Liver (tissue), 9 donors: ENCODE data around the gene OSCAR. TPM values are rescaled to one million over a fixed set of nuclear protein-coding genes. Genes with fewer than 3 reads are reported as not detected.

Source experiments
- DNase-seq: peaks from one replicate; pipeline ENCODE4 v3.0.0-alpha.2; 2017; ENCODE audit warnings: low spot score
- H3K27ac ChIP-seq, 2 donors: one replicate each; pipeline ENCODE4 v1.7.0; 2013; ENCODE audit warnings: inconsistent platforms in 2 of 2, low read length in 2 of 2, control low read depth in 1 of 2, low read depth in 1 of 2, mild to moderate bottlenecking in 1 of 2
- H3K27me3 ChIP-seq, 4 donors: one replicate each; pipeline versions ENCODE4 v1.6.1 to v1.7.0; 2013; ENCODE audit warnings: low read length in 3 of 4, inconsistent platforms in 1 of 4, mild to moderate bottlenecking in 1 of 4, moderate library complexity in 1 of 4; ENCODE audit not compliant: control insufficient read depth in 4 of 4, insufficient read depth in 4 of 4
- H3K36me3 ChIP-seq, 4 donors: one replicate each; pipeline versions ENCODE4 v1.6.1 to v1.7.0; 2013; ENCODE audit warnings: low read length in 3 of 4, mild to moderate bottlenecking in 3 of 4, low read depth in 1 of 4, moderate library complexity in 1 of 4; ENCODE audit not compliant: control insufficient read depth in 4 of 4, insufficient read depth in 3 of 4
- H3K4me1 ChIP-seq, 4 donors: one replicate each; pipeline versions ENCODE4 v1.6.1 to v1.7.0; 2013; ENCODE audit warnings: low read length in 3 of 4, mild to moderate bottlenecking in 3 of 4, moderate library complexity in 1 of 4; ENCODE audit not compliant: control insufficient read depth in 4 of 4, insufficient read depth in 4 of 4
- H3K4me3 ChIP-seq, 3 donors: one replicate each; pipeline versions ENCODE4 v1.6.1 to v1.7.0; 2013; ENCODE audit warnings: low read length in 3 of 3, control low read depth in 1 of 3, low read depth in 1 of 3, mild to moderate bottlenecking in 1 of 3
- H3K9ac ChIP-seq, 2 donors: one replicate each; pipeline ENCODE4 v1.7.0; 2013; ENCODE audit warnings: low read length in 2 of 2, mild to moderate bottlenecking in 2 of 2, moderate library complexity in 2 of 2, control low read depth in 1 of 2, low read depth in 1 of 2
- H3K9me3 ChIP-seq, 4 donors: one replicate each; pipeline versions ENCODE4 v1.6.1 to v1.7.0; 2013; ENCODE audit warnings: low read length in 3 of 4; ENCODE audit not compliant: control insufficient read depth in 4 of 4
- ATF3 ChIP-seq: IDR thresholded peaks from 2 replicates; pipeline ENCODE4 v1.6.1; 2016; ENCODE audit warnings: antibody characterized with exemption
- CTCF ChIP-seq: fragments of 150-350 bp; IDR thresholded peaks from 2 replicates; pipeline ENCODE4 v1.5.1; 2017; ENCODE audit warnings: improper control_type of control experiment, low read depth, low read length; ENCODE audit not compliant: missing input control
- EGR1 ChIP-seq, 2 donors: IDR thresholded peaks; 2 replicates each; pipeline ENCODE4 v1.6.1; 2016 to 2018; ENCODE audit warnings: antibody characterized with exemption in 2 of 2, low read depth in 2 of 2
- FOXA1 ChIP-seq: IDR thresholded peaks from 2 replicates; pipeline ENCODE4 v1.6.1; 2016; ENCODE audit warnings: antibody characterized with exemption
- HNF4G ChIP-seq: IDR thresholded peaks from 2 replicates; pipeline ENCODE4 v1.6.1; 2016; ENCODE audit warnings: antibody characterized with exemption
- RXRA ChIP-seq, 2 donors: IDR thresholded peaks; 2 replicates each; pipeline ENCODE4 v1.6.1; 2017 to 2018; ENCODE audit warnings: antibody characterized with exemption in 2 of 2, mild to moderate bottlenecking in 1 of 2
- WGBS: extraction: QIAGEN DNeasy Blood & Tissue Kit; methylation state at CpG from one replicate; pipeline ENCODE4 v1.1.7; 2013; 5-methylcytosine and 5-hydroxymethylcytosine counted together
- polyA plus RNA-seq, 2 donors: library from polyadenylated mRNA; stranded (reverse) in 1 of 2; unstranded in 1 of 2; fragments of 200-250 nt in 1 of 2; fragments of >200 nt in 1 of 2; fragmentation: Nextera tagmentation in 1 of 2; extraction: Ambion mirVana in 1 of 2; gene quantifications; one replicate each; pipeline versions ENCODE4 v1.2.1 to v1.2.3, GENCODE V29; 2013 to 2015
- total RNA-seq, 2 donors: library from RNA; depleted of rRNA; stranded (reverse); fragments of >200 nt; gene quantifications; one replicate each; pipeline ENCODE4 v1.2.3, GENCODE V29; 2014
- donor health status: healthy.
- donor health status: healthy.
- donor health status: healthy.
- donor health status: healthy.
- donor health status: healthy.

OSCAR gene
- total and polyA plus RNA-seq, 4 donors, result 0.60 to 2.0 (median 0.83) TPM

- WGBS, result 64% methylated on average over 9 of the region's 9 CpGs
- no peak for DNase-seq
- H3K27me3 ChIP-seq, result no peaks in the 10 kb centered on the region
Observed at GRCh38 chr19:54062643-54063042, 38.0 kb downstream of the OSCAR start.

GRCh38 chr19:54047616-54048015 lies 53.0 kb downstream of the OSCAR start:
- no peaks in the 10 kb centered on the region for H3K4me1 ChIP-seq
- H3K4me3 ChIP-seq, result no peak overlapping the region
- DNase-seq, result no peak
- no peak overlapping the region for H3K9ac ChIP-seq
- peaks cover 0 to 5% (median 0%) of the 10 kb centered on the region in 4 donors for H3K27me3 ChIP-seq
- no peak overlapping the region for H3K27ac ChIP-seq
- peaks cover 0 to 2% (median 0%) of the 10 kb centered on the region in 4 donors for H3K9me3 ChIP-seq
- no peaks in the 10 kb centered on the region for H3K36me3 ChIP-seq
- WGBS, result 67% methylated on average over 4 of the region's 4 CpGs
- TF ChIP-seq HNF4G (no peak), FOXA1 (no peak), EGR1 (IDR thresholded peaks at IDR 0.05; ENCODE audit: low read depth in 2 of 2) (no peak), RXRA (IDR thresholded peaks at IDR 0.05) (peak in 1 of 2 donors; percentile 10)

More at GRCh38 chr19:54062643-54063042, 38.0 kb downstream of the OSCAR start:
- H3K4me1 ChIP-seq, result no peaks in the 10 kb centered on the region
- peaks cover 0 to 2% (median 0%) of the 10 kb centered on the region in 4 donors for H3K9me3 ChIP-seq
- H3K36me3 ChIP-seq, result no peaks in the 10 kb centered on the region
- H3K9ac ChIP-seq, result no peak overlapping the region
- no peak overlapping the region for H3K4me3 ChIP-seq
- no peak for TF ChIP-seq CTCF
- no peak overlapping the region for H3K27ac ChIP-seq

- no peaks in the 10 kb centered on the region for H3K4me1 ChIP-seq
- no peak overlapping the region for H3K4me3 ChIP-seq
- TF ChIP-seq RXRA (IDR thresholded peaks at IDR 0.05) (no peak), EGR1 (IDR thresholded peaks at IDR 0.05; ENCODE audit: low read depth in 2 of 2) (no peak), ATF3 (no peak)
- DNase-seq, result no peak
- no peak overlapping the region for H3K9ac ChIP-seq
- H3K9me3 ChIP-seq, result peaks cover 0 to 2% (median 0%) of the 10 kb centered on the region in 4 donors
- no peak overlapping the region for H3K27ac ChIP-seq
- 66% methylated on average over 2 of the region's 2 CpGs for WGBS
- no peaks in the 10 kb centered on the region for H3K36me3 ChIP-seq
- H3K27me3 ChIP-seq, result peaks cover 0 to 5% (median 0%) of the 10 kb centered on the region in 4 donors
Observed at GRCh38 chr19:54045771-54046170, 54.8 kb downstream of the OSCAR start.

Other genes with a start within 250 kb of the OSCAR start
- gene MYADM, start 232.9 kb downstream of the OSCAR start, total RNA-seq, result 1 to 10 TPM; 2.6 to 4.4 TPM
- 10 to 100 TPM in 1 of 2 donors, 1 to 10 TPM in 1; 8.8 to 28.0 TPM for gene MYADM, start 232.9 kb downstream of the OSCAR start, polyA plus RNA-seq
- gene PRKCG, start 218.6 kb downstream of the OSCAR start, total RNA-seq, result under 1 TPM in 1 of 2 donors, not detected in 1; 0.09 TPM
- not detected for gene PRKCG, start 218.6 kb downstream of the OSCAR start, polyA plus RNA-seq
- gene CACNG7, start 191.5 kb downstream of the OSCAR start, total RNA-seq, result not detected
- gene CACNG7, start 191.5 kb downstream of the OSCAR start, polyA plus RNA-seq, result not detected
- not detected for gene CACNG8, start 137.9 kb downstream of the OSCAR start, total RNA-seq
- gene CACNG8, start 137.9 kb downstream of the OSCAR start, polyA plus RNA-seq, result under 1 TPM in 1 of 2 donors, not detected in 1; under 0.01 TPM
- not detected for gene CACNG6, start 109.2 kb downstream of the OSCAR start, total RNA-seq
- gene CACNG6, start 109.2 kb downstream of the OSCAR start, polyA plus RNA-seq, result not detected
- gene VSTM1, start 36.9 kb downstream of the OSCAR start, total RNA-seq, result 1 to 10 TPM in 1 of 2 donors, not detected in 1; 1.3 TPM
- gene VSTM1, start 36.9 kb downstream of the OSCAR start, polyA plus RNA-seq, result under 1 TPM in 1 of 2 donors, not detected in 1; 0.07 TPM
- not detected for gene TARM1, start 19.4 kb downstream of the OSCAR start, total RNA-seq
- not detected for gene TARM1, start 19.4 kb downstream of the OSCAR start, polyA plus RNA-seq
- gene NDUFA3, start 2.1 kb upstream of the OSCAR start, total RNA-seq, result 10 to 100 TPM in 1 of 2 donors, 1 to 10 TPM in 1; 5.9 to 10.6 TPM
- gene NDUFA3, start 2.1 kb upstream of the OSCAR start, polyA plus RNA-seq, result 100 to 1,000 TPM; 126 to 343 TPM
- 1 to 10 TPM; 2.4 to 4.9 TPM for gene TFPT, start 14.9 kb upstream of the OSCAR start, total RNA-seq
- gene TFPT, start 14.9 kb upstream of the OSCAR start, polyA plus RNA-seq, result 1 to 10 TPM; 3.5 to 5.6 TPM
- gene PRPF31, start 15.0 kb upstream of the OSCAR start, total RNA-seq, result 10 to 100 TPM; 23.8 to 33.0 TPM
- 10 to 100 TPM; 25.8 to 31.7 TPM for gene PRPF31, start 15.0 kb upstream of the OSCAR start, polyA plus RNA-seq
- 10 to 100 TPM in 1 of 2 donors, 1 to 10 TPM in 1; 6.3 to 13.0 TPM for gene CNOT3, start 37.0 kb upstream of the OSCAR start, total RNA-seq
- gene CNOT3, start 37.0 kb upstream of the OSCAR start, polyA plus RNA-seq, result 10 to 100 TPM in 1 of 2 donors, 1 to 10 TPM in 1; 3.7 to 11.9 TPM
- gene LENG1, start 58.9 kb upstream of the OSCAR start, total RNA-seq, result 1 to 10 TPM; 2.6 to 3.0 TPM
- gene LENG1, start 58.9 kb upstream of the OSCAR start, polyA plus RNA-seq, result 1 to 10 TPM; 2.8 to 4.4 TPM
- 1 to 10 TPM in 1 of 2 donors, under 1 TPM in 1; 0.23 to 1.8 TPM for gene TMC4, start 72.4 kb upstream of the OSCAR start, total RNA-seq
- 1 to 10 TPM in 1 of 2 donors, under 1 TPM in 1; 0.92 to 2.4 TPM for gene TMC4, start 72.4 kb upstream of the OSCAR start, polyA plus RNA-seq
- 10 to 100 TPM; 10.3 to 10.6 TPM for gene MBOAT7, start 88.8 kb upstream of the OSCAR start, total RNA-seq
- gene MBOAT7, start 88.8 kb upstream of the OSCAR start, polyA plus RNA-seq, result 10 to 100 TPM; 19.3 to 31.5 TPM
- gene TSEN34, start 90.5 kb upstream of the OSCAR start, total RNA-seq, result 10 to 100 TPM; 21.8 to 37.9 TPM
- 10 to 100 TPM; 15.5 to 27.4 TPM for gene TSEN34, start 90.5 kb upstream of the OSCAR start, polyA plus RNA-seq
- gene RPS9, start 100.1 kb upstream of the OSCAR start, total RNA-seq, result 1,000 to 10,000 TPM in 1 of 2 donors, 100 to 1,000 TPM in 1; 745 to 1,462 TPM
- 1,000 to 10,000 TPM in 1 of 2 donors, 100 to 1,000 TPM in 1; 290 to 1,080 TPM for gene RPS9, start 100.1 kb upstream of the OSCAR start, polyA plus RNA-seq
- gene LILRB3, start 122.2 kb upstream of the OSCAR start, total RNA-seq, result 10 to 100 TPM in 1 of 2 donors, 1 to 10 TPM in 1; 2.5 to 10.5 TPM
- gene LILRB3, start 122.2 kb upstream of the OSCAR start, polyA plus RNA-seq, result 1 to 10 TPM; 2.2 to 4.2 TPM
- 1 to 10 TPM; 1.4 to 2.8 TPM for gene LILRA6, start 142.0 kb upstream of the OSCAR start, total RNA-seq
- gene LILRA6, start 142.0 kb upstream of the OSCAR start, polyA plus RNA-seq, result 1 to 10 TPM; 1.0 to 1.9 TPM
- gene LILRB5, start 156.5 kb upstream of the OSCAR start, total RNA-seq, result 1 to 10 TPM; 5.4 to 7.1 TPM
- gene LILRB5, start 156.5 kb upstream of the OSCAR start, polyA plus RNA-seq, result 10 to 100 TPM in 1 of 2 donors, 1 to 10 TPM in 1; 5.1 to 10.8 TPM
- 1 to 10 TPM; 4.6 to 5.7 TPM for gene LILRB2, start 180.3 kb upstream of the OSCAR start, total RNA-seq
- 1 to 10 TPM; 2.2 to 6.1 TPM for gene LILRB2, start 180.3 kb upstream of the OSCAR start, polyA plus RNA-seq
- gene LILRA5, start 212.4 kb upstream of the OSCAR start, total RNA-seq, result 1 to 10 TPM; 6.4 to 8.7 TPM
- 1 to 10 TPM in 1 of 2 donors, under 1 TPM in 1; 0.58 to 2.8 TPM for gene LILRA5, start 212.4 kb upstream of the OSCAR start, polyA plus RNA-seq
- gene LILRA4, start 238.4 kb upstream of the OSCAR start, total RNA-seq, result under 1 TPM; 0.08 to 0.23 TPM
- gene LILRA4, start 238.4 kb upstream of the OSCAR start, polyA plus RNA-seq, result under 1 TPM; 0.06 to 0.33 TPM